HepG2 (cell line): Measurements from ENCODE around the gene BBIP1. TPM values are rescaled to one million over a fixed set of nuclear protein-coding genes. Genes with fewer than 3 reads are reported as not detected.

Experiments
- CCDC6 ChIP-seq: sonication (generic); formaldehyde crosslinking; IDR thresholded peaks from 2 replicates; pipeline ENCODE4 v1.8.1; 2022; ENCODE audit warnings: mild to moderate bottlenecking, missing genetic modification reagents, moderate library complexity
- GTF2F1 ChIP-seq: fragments of 150-350 bp; IDR thresholded peaks from 2 replicates; pipeline ENCODE4 v1.6.1; 2014; ENCODE audit warnings: low read length
- KLF11 ChIP-seq: IDR thresholded peaks from 2 replicates; pipeline ENCODE4 v1.6.1; 2016; ENCODE audit warnings: missing compliant biosample characterization
- PAWR ChIP-seq: sonication (generic); formaldehyde crosslinking; IDR thresholded peaks from 2 replicates; pipeline ENCODE4 v1.4.0; 2020; ENCODE audit warnings: missing genetic modification reagents, mild to moderate bottlenecking, borderline replicate concordance
- PRMT3 ChIP-seq: sonication (generic); formaldehyde crosslinking; IDR thresholded peaks from 2 replicates; pipeline ENCODE4 v1.8.1; 2022; ENCODE audit warnings: low read depth, mild to moderate bottlenecking, moderate library complexity, missing genetic modification reagents, borderline replicate concordance
- ZBTB1 ChIP-seq: sonication (generic); formaldehyde crosslinking; IDR thresholded peaks from 2 replicates; pipeline ENCODE4 v1.4.0; 2020; ENCODE audit warnings: missing genetic modification reagents, borderline replicate concordance
- ZBTB8A ChIP-seq: sonication (generic); formaldehyde crosslinking; IDR thresholded peaks from 2 replicates; pipeline ENCODE4 v1.4.0; 2020; ENCODE audit warnings: mild to moderate bottlenecking, low read depth, missing genetic modification reagents, borderline replicate concordance
- ZNF20 ChIP-seq: sonication (generic); formaldehyde crosslinking; IDR thresholded peaks from 2 replicates; pipeline ENCODE4 v1.4.0; 2020; ENCODE audit warnings: mild to moderate bottlenecking, moderate library complexity, missing genetic modification reagents
- ZNF329 ChIP-seq: sonication (generic); formaldehyde crosslinking; IDR thresholded peaks from 2 replicates; pipeline ENCODE4 v1.9.0; 2021; ENCODE audit warnings: low read depth, mild to moderate bottlenecking, missing genetic modification reagents
- ZNF496 ChIP-seq: sonication (generic); formaldehyde crosslinking; IDR thresholded peaks from 2 replicates; pipeline ENCODE4 v1.8.1; 2023; ENCODE audit warnings: mild to moderate bottlenecking, moderate library complexity, missing genetic modification reagents; ENCODE audit not compliant: insufficient replicate concordance
- ZNF616 ChIP-seq: sonication (generic); formaldehyde crosslinking; IDR thresholded peaks from 2 replicates; pipeline ENCODE4 v1.5.0; 2020; ENCODE audit warnings: low read depth, mild to moderate bottlenecking, missing genetic modification reagents
- ZNF720 ChIP-seq: sonication (generic); formaldehyde crosslinking; IDR thresholded peaks from 2 replicates; pipeline ENCODE4 v1.4.0; 2020; ENCODE audit warnings: missing genetic modification reagents
- ZZZ3 ChIP-seq: sonication (generic); formaldehyde crosslinking; IDR thresholded peaks from 2 replicates; pipeline ENCODE4 v1.4.0; 2020; ENCODE audit warnings: missing genetic modification reagents, mild to moderate bottlenecking, borderline replicate concordance
- polyA plus RNA-seq, 8 experiments: library from polyadenylated mRNA; depleted of rRNA in 3 of 8; stranded (reverse) in 7 of 8; unstranded in 1 of 8; fragments of >200 nt; fragmentation: Illumina TruSeq in 4 of 8; extraction: Trizol in 4 of 8; gene quantifications; 2 replicates each; pipeline versions ENCODE4 v1.2.1 to v1.2.3, GENCODE V29; 2011 to 2016; ENCODE audit warnings: low read depth in 4 of 8, missing spikeins in 1 of 8, mixed read lengths in 1 of 8; ENCODE audit not compliant: insufficient read depth in 1 of 8
- total RNA-seq, 5 experiments: library from RNA; depleted of rRNA; stranded (reverse); fragments of >200 nt; fragmentation: Illumina TruSeq; extraction: Trizol; gene quantifications; 2 replicates each; pipeline ENCODE4 v1.2.3, GENCODE V29; 2016; ENCODE audit warnings: low read depth in 1 of 5
- TF ChIP-seq, protein P1 (sequence below): sonication (generic); formaldehyde crosslinking; IDR thresholded peaks from 2 replicates; pipeline ENCODE4 v1.4.0; 2020; ENCODE audit warnings: mild to moderate bottlenecking, missing genetic modification reagents
- TF ChIP-seq, protein P2 (sequence below): sonication (generic); formaldehyde crosslinking; IDR thresholded peaks from 2 replicates; pipeline ENCODE4 v1.4.0; 2020; ENCODE audit warnings: missing genetic modification reagents
- TF ChIP-seq, protein P3 (sequence below): sonication (generic); formaldehyde crosslinking; IDR thresholded peaks from 2 replicates; pipeline ENCODE4 v1.4.0; 2020; ENCODE audit warnings: mild to moderate bottlenecking, low read depth, missing genetic modification reagents
- TF ChIP-seq, protein P4 (sequence below): sonication (generic); formaldehyde crosslinking; conservative IDR thresholded peaks from 2 replicates; pipeline ENCODE4 v1.4.0; 2020; ENCODE audit warnings: missing genetic modification reagents

The BBIP1 gene
- total and polyA plus RNA-seq, 2 of the 13 experiments (the other 11 are each of a cell fraction or from before 2014, with no cell fraction given) = 18.3 to 24.1 TPM

DNA sequence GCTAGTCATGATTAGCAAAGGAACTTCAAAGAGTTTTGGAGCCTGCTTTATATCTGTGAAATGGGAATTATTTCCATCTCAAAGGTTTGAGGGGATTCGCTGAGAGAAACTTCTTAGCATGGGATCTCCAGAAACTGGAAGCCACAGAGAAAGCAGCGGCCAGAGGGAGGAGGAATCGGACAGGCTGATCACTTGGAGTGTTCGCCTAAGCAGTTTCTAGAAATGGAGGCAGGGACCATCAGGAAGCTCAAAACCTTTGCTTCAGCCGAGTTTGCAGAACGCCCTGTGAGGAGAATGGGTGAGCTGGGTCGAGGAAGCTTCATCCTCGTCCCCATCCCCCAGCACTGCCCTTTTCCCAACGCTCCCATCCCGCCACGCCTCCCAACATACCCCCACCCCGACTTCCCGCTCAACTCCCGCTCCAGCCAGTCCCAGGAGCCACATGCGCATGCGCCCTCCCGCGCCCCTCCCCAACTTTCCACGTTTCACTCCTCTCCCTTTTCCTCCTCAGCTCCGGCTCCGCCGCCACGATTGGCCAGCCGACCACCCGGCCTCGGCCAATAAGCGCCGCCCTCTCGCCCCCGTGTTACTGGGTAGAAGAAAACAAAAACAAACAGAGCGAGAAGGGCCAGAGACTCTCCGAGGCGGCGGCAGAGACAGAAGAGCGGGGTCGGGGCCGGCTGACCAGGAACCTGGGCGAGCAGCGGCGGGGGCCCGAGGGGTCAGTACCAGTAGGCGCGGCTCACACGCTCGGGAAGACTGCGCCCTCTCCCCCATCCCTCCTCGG lies 47.5 kb downstream of the BBIP1 start, which contains the start of gene PDCD4 (continued):
- TF ChIP-seq, protein P1, sequence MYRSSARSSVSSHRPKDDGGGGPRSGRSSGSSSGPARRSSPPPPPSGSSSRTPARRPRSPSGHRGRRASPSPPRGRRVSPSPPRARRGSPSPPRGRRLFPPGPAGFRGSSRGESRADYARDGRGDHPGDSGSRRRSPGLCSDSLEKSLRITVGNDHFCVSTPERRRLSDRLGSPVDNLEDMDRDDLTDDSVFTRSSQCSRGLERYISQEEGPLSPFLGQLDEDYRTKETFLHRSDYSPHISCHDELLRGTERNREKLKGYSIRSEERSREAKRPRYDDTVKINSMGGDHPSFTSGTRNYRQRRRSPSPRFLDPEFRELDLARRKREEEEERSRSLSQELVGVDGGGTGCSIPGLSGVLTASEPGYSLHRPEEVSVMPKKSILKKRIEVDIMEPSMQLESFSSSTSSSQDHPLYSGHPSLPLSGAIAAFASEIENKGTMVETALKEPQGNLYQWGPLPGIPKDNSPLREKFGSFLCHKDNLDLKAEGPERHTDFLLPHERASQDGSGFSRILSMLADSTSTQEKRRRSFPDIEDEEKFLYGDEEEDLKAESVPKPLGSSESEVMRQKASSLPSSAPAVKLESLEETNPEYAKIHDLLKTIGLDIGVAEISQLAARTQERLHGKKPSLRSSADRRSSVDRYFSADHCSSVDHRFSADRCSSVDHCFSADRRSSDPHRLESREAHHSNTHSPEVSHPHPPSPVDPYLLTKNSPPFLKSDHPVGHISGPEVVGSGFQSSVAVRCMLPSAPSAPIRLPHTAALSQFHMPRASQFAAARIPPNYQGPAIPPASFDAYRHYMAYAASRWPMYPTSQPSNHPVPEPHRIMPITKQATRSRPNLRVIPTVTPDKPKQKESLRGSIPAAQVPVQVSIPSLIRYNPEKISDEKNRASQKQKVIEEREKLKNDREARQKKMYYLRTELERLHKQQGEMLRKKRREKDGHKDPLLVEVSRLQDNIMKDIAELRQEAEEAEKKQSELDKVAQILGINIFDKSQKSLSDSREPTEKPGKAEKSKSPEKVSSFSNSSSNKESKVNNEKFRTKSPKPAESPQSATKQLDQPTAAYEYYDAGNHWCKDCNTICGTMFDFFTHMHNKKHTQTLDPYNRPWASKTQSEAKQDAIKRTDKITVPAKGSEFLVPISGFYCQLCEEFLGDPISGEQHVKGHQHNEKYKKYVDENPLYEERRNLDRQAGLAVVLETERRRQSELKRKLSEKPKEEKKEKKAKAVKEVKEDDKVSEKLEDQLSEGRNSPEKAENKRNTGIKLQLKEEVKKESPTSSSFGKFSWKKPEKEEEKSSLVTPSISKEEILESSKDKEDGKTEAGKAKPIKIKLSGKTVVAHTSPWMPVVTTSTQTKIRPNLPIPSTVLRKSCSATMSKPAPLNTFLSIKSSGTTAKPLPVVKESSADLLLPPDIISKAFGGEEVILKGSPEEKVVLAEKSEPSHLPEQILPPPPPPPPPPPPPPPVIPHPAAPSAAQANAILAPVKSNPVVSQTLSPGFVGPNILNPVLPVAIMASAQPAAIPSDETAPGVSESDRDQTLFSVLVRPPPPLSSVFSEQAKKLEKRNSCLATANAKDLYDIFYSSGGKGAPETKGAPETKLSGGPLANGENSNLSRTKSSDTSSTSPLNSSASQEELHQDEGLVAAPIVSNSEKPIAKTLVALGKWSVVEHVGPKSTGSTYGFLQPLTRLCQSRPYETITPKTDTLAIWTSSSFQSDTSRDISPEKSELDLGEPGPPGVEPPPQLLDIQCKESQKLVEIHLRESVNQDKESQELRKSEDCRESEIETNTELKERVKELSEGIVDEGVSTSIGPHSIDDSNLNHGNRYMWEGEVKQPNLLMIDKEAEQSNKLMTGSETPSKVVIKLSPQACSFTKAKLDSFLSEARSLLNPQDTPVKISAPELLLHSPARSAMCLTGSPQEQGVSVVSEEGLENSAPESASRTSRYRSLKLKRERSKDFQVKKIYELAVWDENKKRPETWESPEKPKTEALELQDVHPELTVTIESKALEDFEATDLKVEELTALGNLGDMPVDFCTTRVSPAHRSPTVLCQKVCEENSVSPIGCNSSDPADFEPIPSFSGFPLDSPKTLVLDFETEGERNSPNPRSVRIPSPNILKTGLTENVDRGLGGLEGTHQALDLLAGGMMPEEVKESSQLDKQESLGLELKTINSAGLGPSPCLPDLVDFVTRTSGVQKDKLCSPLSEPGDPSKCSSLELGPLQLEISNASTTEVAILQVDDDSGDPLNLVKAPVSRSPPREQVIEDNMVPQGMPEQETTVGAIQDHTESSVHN (CRISPR knock-in tag) = no peak
- TF ChIP-seq ZNF20 (no peak), ZNF616 (CRISPR knock-in tag) (no peak; the same call in 1 of the 2 replicates), ZBTB1 (no peak), PRMT3 (CRISPR knock-in tag) (no peak), ZNF720 (no peak), ZNF329 (no peak), PAWR (CRISPR knock-in tag) (no peak), CCDC6 (CRISPR knock-in tag) (no peak), KLF11 (no peak), GTF2F1 (no peak), ZNF496 (CRISPR knock-in tag) (no peak), ZBTB8A (no peak), ZZZ3 (CRISPR knock-in tag) (0 out of 2 replicates have a peak, but pooled peaks have one; percentile 78)
- TF ChIP-seq, protein P2, sequence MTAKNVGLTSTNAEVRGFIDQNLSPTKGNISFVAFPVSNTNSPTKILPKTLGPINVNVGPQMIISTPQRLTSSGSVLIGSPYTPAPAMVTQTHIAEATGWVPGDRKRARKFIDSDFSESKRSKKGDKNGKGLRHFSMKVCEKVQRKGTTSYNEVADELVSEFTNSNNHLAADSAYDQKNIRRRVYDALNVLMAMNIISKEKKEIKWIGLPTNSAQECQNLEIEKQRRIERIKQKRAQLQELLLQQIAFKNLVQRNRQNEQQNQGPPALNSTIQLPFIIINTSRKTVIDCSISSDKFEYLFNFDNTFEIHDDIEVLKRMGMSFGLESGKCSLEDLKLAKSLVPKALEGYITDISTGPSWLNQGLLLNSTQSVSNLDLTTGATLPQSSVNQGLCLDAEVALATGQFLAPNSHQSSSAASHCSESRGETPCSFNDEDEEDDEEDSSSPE = peak; percentile 86
- TF ChIP-seq, protein P3, sequence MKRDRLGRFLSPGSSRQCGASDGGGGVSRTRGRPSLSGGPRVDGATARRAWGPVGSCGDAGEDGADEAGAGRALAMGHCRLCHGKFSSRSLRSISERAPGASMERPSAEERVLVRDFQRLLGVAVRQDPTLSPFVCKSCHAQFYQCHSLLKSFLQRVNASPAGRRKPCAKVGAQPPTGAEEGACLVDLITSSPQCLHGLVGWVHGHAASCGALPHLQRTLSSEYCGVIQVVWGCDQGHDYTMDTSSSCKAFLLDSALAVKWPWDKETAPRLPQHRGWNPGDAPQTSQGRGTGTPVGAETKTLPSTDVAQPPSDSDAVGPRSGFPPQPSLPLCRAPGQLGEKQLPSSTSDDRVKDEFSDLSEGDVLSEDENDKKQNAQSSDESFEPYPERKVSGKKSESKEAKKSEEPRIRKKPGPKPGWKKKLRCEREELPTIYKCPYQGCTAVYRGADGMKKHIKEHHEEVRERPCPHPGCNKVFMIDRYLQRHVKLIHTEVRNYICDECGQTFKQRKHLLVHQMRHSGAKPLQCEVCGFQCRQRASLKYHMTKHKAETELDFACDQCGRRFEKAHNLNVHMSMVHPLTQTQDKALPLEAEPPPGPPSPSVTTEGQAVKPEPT (CRISPR knock-in tag) = 0 out of 2 replicates have a peak, but pooled peaks have one; percentile 23
- TF ChIP-seq, protein P4, sequence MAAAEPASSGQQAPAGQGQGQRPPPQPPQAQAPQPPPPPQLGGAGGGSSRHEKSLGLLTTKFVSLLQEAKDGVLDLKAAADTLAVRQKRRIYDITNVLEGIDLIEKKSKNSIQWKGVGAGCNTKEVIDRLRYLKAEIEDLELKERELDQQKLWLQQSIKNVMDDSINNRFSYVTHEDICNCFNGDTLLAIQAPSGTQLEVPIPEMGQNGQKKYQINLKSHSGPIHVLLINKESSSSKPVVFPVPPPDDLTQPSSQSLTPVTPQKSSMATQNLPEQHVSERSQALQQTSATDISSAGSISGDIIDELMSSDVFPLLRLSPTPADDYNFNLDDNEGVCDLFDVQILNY (CRISPR knock-in tag) = no peak
